Superior temporal gyrus (tissue), 1 donor: ENCODE results near the gene EVA1C.
"Not testable (repeated sequence)": the region's sequence is repeated elsewhere in the genome, so short reads cannot be mapped to it uniquely, and the experiment has no call there.

ENCODE experiments used
- DNase-seq: peaks from one replicate; pipeline ENCODE4 v3.0.0-alpha.2; 2016; ENCODE audit errors: extremely low spot score

The EVA1C gene

DNA sequence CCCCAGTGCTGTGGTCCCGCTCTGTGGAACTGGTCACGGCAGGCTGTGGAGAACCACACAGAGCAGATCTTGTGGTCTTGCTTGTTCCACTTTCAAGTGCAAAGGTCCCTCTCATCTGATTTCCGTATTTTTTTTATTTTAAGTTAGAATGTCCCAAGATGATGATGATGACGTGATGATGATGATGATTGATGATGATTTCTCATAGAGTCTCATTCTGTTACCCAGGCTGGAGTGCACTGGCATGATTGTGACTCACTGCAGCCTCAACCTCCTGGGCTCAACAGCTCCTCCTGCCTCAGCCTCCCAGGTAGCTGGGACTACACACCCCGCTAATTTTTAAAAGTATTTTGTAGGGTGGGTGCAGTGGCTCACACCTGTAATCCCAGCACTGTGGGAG is 12.2 kb downstream of the EVA1C start:
- DNase-seq, result no peak

DNA sequence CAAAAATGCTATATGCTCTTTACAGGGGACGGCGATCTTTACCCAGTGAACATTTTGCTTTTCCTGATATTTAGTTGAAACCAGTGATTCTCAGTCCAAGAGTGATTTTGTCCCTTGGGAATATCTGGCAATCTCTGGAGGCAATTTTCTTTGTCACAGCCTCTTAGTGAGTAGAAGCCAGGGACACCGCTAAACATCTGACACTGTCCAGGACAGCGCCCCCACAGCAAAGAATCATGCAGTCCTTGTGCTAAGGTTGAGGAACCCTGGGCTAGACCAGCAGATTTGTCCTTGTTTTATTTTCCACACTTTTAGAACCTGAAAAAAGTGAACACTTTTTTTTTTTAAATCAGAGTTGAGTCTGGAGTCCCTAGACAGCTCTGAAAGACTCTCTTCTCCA is 13.1 kb downstream of the EVA1C start:
- DNase-seq, result peak; percentile 19

DNA sequence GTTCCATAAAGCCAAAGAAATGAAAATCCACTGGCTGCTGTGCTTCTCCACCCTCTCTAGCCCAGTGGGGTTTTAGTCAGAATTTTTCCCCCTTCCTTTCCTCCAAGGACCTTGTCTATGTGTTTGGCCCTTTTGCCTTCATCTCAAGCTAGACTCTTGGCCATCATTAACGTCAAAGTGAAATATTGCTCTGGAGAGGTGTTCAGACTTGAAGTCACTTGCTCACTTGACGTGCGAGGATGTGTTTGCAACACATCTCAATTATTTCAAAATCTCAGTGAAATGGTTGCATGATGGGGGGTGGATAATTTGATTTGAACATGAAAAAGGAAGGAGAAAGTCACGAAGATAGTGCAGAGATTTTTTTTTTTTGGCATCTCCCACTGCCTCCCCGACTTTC is 13.6 kb downstream of the EVA1C start:
- no peak for DNase-seq

DNA sequence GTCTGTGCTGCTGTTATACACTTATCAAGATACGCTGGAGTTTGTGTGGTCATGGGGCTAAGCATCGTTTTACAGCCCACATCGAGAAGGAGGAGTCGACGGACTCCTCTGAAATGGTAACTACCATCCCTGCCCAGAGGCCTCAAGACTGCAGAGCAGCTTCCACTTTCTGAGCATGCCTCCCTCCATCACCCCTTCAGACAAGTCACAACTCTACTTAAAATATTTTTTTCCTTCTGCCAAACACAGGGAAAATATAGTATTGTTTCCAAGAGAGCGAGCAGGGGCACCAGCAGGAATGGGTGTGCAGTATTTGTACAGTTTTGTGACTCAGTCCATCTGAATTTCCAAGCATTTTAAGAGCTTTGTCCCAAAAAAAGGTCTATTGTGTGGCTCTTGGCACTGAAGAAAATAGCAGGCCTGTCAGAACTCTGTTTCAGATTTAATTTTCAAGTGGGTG is 14.1 kb downstream of the EVA1C start:
- peak; percentile 89 for DNase-seq

DNA sequence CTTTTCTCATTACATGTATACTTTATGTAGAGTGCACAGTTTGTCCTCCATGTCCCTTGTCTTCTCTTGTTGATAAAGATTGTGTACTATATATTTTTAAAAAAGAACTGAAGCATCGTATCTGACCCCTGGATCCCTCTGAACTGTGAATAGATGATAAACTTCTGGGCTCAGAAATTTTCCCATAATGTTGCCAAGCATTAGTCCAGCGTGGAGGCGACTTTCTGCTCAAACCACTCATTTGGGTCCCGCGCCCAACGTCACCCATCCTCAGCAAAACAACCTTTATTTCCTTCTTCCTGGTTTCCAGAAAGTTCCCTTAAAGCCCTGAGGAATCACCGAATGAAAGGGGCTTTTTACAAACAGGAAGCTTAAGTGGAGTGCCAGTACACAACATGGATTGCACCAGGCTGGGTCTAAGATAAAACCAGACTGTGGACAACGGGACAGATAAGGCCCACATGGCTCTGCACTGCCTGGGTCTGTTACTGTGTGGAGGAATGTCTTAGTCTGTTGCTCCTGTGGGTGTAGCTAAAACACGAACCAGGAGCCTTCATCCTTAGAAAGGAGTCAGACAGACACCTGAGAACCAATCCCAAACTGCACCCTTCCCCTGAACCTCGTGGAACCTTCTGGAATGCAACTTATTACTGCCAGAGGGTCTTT is 15.6 kb downstream of the EVA1C start:
- no peak for DNase-seq

DNA sequence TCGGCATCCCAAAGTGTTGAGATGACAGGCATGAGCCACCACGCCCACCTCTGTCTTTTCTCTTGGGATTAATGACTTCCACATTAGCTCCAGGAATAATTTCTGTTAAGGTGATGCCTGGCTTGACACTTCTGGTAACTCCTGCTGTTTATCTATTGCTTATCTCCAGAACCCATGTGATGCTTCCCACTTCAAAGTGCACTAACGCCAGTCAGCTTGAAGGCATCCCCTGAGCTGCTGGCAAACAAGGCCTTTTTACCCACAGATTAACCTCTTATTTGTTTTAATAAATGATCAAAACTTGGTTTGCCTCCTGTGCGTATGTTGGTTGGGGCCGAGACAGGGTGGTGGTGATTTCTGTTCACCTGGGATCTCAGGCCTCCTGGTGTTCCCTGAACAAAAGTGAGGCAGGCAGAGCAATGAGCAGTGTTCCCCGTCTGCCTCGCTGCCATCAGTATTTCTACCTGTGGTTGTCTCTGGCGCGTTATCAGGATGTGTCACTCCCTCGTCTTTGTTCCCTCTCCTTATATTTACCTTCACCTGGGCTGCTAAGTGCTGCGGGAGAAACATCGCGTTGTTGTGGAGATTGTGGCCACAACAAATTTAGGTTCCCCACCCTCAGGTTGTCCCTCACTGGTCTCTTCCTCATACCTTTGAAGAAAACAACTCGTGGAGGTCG is 20.6 kb downstream of the EVA1C start:
- not testable (repeated sequence) for DNase-seq

DNA sequence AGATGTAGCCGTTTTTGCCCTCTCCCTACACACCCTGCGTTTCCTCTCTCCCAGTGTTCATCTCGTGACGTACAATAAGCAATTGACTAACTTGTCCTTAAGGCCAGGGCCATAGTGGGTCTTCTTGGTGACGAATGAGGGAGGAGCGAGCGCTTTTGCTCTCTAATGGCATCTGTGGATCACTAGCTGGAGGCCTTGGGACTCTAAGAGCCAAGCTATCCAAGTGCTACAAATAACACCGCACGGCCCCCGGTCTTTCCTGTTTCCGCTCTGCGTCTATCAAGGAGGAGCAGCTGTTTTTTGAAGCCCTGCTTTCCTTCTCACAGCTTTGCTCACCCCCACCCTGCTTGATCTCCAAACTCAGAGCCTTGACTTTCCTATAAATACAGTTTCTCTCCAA is 25.2 kb downstream of the EVA1C start:
- no peak for DNase-seq

DNA sequence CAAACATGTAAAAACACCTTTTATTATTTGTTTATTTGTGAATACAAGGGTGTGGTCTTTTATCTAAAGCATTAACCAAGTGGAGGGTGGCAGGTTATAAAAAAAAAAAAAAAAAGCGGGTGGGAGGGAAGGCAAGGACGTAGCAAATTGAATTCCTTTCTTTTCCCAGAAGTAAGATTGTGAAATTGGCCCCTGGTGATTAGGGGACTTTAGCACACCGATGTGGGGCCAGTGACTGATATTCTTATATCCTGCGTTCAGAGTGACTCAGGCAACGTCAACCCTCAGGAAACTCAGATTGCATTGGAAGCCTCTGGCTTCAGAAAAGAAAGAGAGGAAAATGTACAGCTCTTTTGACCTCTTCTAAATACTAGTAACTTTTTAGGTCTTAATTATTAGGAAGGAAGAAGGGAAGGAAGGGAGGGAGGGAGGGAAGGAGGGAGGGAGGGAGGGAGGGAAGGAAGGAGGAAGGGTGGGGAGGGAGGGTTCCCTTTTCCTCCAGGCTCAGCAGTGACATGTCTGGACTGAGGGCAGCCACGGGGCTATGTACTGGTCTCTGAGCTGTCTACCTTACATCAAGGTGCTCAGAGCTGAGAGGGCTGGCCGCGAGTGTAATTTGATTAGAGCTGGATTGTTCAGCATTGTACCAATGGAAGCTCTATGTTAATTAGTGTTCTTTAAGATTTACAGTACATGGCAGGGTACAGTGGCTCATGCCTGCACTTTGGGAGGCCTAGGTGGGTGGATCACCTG is 30.2 kb downstream of the EVA1C start:
- no peak for DNase-seq

DNA sequence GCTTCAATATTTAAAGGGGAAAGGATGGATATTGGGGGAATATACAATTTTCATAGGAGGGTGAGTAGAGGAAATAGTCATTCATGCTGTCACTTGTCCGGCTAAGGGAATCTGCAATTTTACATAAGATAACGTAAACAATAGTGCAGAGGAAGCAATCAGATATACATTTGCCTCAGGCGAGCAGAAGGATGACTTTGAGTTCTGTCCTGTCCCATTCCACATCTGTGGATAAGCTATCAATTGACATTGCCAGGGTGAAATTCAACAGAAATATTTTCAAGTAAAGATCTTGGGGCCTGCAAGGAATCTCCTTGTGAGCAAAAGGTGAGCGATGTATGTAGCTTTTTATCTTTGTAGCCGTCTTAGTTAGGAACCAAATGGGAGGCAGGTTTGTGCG is 32.6 kb downstream of the EVA1C start:
- no peak for DNase-seq

DNA sequence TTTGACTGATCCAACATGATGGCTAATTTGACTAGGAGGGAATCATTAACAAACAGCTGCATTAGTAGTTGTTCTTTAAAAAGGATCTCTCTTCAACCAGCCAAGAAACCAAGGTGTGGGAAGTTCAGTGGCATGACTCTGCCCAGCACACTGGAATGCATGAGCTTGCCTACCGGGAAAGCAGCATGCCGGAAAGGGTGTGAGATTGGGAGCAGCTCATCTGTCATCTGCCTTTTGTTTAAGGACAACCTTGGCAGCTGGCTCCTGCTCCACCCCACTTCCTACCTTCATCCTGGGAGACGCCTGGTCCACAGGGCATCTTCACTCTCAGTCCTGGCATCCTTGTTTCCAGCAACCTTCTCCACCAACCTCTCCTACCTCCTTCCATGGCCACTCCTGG is 33.9 kb downstream of the EVA1C start:
- not testable (repeated sequence) for DNase-seq

DNA sequence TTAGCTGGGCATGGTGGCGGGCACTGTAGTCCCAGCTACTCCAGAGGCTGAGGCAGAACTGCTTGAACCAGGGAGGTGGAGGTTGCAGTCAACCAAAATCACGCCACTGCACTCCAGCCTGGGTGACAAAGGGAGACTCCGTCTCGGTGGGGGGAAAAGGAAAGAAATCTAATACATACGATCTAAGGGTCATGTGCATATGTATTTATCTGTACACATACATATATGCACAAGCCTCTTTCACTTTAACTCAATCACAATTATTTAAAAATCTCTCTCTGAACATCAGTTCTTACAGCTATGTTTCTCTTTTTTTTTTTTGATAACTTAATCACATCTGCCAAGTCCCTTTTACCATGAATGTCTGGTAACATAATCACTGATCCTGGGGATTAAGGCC is 34.7 kb downstream of the EVA1C start:
- DNase-seq, result no peak

DNA sequence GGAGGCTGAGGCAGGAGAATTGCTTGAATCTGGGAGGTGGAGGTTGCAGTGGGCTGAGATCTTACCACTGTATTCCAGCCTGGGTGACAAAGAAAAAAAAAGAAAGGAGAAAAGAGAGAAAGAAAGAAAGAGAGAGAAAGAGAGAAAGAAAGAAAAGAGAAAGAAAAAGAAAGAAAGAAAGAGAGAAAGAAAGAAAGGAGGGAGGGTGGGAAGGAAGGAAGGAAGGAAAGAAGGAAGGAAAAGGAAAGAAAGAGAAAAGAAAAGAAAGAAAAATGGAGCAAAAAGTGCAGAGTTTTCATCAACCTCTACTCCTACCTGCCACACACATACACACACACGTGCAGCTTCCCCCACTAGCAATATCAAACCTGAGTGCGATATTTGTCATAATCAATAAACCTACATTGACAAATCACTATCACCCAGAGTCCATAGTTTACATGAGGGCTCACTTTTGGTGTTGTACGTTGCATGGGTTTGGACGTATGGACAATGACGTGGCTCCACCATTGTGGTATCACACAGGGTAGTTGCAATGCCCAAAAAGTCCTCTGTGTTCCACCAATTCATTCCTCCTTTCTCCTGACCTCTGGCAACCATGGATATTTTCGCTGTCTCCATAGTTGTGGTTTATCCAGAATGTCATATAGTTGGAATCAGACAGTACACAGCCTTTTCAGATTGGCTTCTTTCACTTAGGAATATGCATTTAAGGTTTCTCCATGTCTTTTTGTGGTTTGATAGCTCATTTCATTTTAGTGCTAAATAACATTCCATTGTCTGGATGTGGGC is 36.5 kb downstream of the EVA1C start:
- no peak for DNase-seq

DNA sequence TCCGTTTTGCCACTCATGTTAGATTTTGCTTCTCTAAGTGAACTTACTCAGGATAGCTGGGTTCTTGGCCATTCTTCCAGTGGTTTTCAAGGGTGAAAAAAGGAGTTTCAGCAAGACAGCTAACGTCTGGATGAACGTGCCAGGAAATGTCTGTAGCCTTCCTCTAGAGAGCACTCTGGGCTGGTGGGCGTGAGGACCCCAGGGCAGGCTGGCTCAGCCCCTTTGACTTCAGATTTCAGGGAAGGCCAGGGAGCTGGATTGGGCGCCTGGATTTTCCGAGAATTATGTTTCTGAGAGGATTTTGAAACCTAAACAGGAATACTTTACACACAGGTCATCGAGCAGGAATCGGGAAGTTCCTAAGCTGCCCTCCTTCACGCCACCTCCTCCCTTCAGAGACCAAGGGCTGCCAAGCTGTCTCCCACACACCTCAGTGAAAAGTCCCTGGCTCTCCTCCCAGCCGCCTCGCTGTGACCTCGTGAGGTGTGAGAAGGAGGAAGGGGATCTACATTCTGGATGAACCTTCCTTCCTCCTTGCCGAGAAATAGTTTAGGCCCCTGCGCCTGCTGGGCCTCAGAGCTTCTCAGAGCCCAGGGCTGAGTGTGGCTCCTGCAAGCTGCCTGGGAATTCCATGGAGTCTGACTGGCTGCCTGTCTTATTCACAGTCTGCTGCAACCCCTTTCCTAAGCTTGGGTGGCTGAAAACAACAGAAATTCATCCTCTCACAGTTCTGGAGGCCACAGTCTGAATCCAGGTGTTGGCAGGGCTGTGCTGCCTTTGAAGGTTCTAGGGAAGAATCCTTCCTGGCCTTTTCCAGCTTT is 38.6 kb downstream of the EVA1C start:
- not testable (repeated sequence) for DNase-seq

DNA sequence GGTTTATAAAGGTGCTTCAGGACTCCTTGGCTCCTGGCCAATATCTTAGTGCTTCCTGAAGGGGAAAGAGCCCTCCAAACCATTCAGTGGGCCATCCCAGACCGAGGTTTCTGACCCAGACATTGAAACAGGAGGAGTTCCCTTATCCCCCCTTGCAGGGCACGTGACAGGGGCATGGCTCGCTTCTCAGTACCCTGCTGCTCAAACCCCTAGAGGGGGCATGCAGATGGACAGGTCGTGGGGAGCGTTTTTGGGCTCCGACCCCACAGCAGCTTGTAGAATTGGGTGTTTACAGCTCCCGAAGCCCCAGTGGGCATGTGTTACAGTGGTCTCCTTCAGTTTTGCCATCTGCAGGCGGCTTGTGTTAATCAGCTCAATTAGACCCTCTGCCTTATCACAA is 39.7 kb downstream of the EVA1C start:
- not testable (repeated sequence) for DNase-seq

DNA sequence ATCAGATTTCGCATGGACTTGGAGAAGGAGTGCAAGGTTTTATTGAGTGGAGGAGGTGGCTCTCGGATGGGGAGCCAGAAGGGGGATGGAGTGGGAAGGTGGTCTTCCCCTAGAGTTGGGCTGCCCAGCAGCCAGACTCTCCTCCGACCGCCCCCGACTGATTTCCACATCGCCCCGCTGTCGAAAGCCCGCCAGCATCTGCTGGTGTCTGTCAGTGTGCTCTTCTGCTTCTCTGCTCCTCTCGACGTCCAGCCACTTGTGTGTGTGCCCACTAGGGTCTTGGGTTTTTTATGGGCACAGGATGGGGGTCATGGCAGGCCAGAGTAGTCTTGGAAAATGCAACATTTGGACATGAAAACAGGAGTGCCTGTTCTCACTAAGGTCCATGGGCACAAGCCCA is 40.1 kb downstream of the EVA1C start:
- DNase-seq, result no peak

DNA sequence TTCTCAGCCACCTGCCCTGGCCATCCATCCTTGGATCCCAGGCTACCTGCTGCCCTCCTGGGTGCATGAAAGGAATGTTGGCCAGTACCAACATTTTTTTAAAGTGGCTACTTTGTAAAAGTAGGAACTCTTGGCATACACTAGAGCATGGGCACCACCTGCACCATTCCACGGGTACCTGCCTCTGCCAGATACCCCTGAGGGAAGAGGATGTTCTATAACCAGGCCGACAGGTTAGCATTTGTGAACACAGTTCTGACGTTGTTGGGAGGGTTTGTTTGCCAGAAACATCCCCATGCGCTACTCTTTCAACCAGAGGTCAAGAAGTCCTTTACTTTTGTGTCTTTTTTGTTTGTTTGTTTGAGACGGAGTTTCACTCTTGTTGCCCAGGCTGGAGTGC is 43.0 kb downstream of the EVA1C start:
- no peak for DNase-seq

DNA sequence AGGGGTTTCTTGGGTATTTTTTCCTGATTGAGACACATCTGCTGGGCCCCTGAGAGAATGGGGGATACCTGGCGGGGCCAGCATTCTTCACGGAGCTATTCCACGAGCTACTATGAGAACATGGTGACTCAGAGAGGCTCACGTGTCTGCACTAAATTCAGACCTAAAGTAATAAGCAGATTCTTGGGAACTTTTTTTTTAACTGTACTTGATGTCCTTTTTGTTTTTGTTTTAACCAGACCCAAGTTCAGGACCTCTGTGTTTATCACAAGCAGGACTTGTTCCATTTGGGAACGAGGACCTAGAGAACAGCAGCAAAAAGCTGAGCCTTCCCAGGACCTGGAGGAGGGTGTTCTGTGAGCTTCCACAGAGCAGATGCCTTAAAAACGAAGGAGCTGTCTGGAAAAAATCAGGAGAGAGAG is 44.0 kb downstream of the EVA1C start:
- DNase-seq, result no peak

DNA sequence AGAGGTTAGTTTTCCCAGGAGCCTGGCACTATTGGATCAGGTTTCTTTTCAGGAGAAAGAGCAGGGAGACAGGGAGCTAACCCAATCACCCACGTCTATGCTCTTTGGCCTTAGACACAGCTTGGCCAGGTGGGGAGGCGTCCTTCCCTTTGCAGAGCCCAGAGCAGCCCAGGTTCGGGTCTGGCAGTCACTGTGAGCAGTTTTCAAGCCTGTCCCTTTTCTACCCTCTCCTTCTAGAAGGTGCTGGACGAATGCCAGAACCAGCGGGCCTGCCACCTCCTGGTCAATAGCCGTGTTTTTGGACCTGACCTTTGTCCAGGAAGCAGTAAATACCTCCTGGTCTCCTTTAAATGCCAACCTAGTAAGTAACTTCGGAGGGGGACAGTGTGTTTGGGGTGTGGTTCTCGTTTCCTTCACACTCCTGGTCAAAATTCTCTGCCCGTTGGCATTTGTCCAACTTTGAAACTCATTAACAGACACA is 44.9 kb downstream of the EVA1C start:
- no peak for DNase-seq

DNA sequence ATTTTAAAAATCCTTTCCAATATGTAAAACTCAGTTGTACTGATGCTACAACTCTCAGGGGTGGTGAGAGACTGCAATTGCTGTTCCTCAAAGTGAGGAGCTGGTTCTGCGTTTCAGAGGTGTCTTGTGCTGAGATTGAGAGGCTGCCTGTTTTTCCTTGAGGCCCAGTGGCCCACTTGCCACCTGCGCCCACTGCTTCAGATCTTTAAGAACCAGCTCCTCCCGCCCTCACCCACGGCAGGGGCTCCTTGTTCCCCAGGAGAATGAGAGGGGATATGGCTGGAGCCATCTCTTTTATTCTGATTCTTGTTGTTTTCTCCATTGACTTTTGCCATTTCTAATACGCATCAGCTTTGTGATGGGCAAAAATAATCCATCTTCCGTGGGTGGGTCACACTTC is 45.5 kb downstream of the EVA1C start:
- DNase-seq, result no peak

DNA sequence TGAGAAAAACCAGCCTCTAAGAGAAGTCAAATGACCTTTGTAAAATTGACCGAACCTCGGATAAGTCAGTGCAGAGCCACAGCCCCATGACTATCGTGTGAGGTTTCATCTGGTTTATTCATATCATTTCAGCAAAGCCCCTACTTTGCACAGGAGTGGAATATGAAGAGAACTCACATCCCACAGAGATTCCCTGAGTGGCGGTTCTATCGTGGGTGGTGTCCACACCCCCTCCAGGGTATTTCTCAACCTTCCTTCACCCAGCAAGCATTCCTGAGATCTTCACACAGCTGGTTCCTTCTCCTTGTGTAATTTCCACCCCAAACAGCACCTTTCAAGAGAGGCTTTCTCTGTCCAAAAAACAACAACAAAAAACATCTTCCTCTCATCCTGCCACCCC is 47.5 kb downstream of the EVA1C start:
- no peak for DNase-seq

DNA sequence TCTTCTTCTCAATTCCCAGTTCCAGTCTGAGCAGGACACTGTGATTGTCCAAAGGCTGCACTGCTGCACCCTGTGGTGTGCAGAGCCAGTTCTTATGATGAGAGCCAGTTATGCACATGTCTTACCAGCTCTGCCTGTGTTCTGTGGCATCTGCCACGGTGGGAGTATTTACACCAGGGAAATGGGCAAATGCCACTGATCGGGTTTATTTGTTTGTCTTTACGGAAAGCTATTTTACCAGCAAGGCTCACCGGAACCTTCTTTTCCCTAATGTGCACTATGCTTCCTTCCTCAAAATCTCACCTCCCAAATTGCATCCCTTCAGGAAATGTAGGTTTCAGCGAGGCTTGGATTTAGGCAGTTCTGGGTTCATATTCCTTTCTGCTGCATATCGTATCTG is 49.0 kb downstream of the EVA1C start:
- no peak for DNase-seq
